Brain microvascular endothelial cell (primary cell): ENCODE results near the gene WASF3.

Source experiments
- DNase-seq: peaks from one replicate; pipeline ENCODE4 v3.0.0-alpha.2; 2020
- H3K27ac ChIP-seq: fragments of 250-450 bp; sonication (Bioruptor Pico); 2 replicates; pipeline ENCODE4 v1.5.1; 2020; ENCODE audit warnings: mild to moderate bottlenecking, moderate library complexity
- H3K27me3 ChIP-seq: fragments of 250-450 bp; sonication (Bioruptor Pico); replicated peaks from 2 replicates; pipeline ENCODE4 v1.5.1; 2020; ENCODE audit warnings: mild to moderate bottlenecking
- H3K36me3 ChIP-seq: fragments of 250-450 bp; sonication (Bioruptor Pico); replicated peaks from 2 replicates; pipeline ENCODE4 v1.5.1; 2020; ENCODE audit warnings: mild to moderate bottlenecking
- H3K4me3 ChIP-seq: 2 replicates; pipeline ENCODE4 v1.5.1; 2011; ENCODE audit warnings: low read depth, mild to moderate bottlenecking, control low read depth, low read length, moderate library complexity
- in situ Hi-C: cut with HindIII; loops from 2 replicates; pipeline ENCODE4 v1.10.0; 2017; ENCODE audit warnings: low sequenced_read_pairs, low pct_ligation_motif_present
- TF ChIP-seq, protein P1 (sequence below): IDR thresholded peaks from 2 replicates; pipeline ENCODE4 v1.5.1; 2011; ENCODE audit warnings: low read depth, mild to moderate bottlenecking, moderate library complexity, low read length, control low read depth, inconsistent platforms; ENCODE audit errors: missing control alignments

WASF3 gene

GRCh38 chr13:26653310-26653709 lies 95.8 kb downstream of the WASF3 start:
- Histone ChIP-seq H3K4me3 (no peak overlapping the region), H3K36me3 (no peaks in the 10 kb centered on the region), H3K27me3 (no peaks in the 10 kb centered on the region), H3K27ac (no peak overlapping the region)
- TF ChIP-seq, protein P1, sequence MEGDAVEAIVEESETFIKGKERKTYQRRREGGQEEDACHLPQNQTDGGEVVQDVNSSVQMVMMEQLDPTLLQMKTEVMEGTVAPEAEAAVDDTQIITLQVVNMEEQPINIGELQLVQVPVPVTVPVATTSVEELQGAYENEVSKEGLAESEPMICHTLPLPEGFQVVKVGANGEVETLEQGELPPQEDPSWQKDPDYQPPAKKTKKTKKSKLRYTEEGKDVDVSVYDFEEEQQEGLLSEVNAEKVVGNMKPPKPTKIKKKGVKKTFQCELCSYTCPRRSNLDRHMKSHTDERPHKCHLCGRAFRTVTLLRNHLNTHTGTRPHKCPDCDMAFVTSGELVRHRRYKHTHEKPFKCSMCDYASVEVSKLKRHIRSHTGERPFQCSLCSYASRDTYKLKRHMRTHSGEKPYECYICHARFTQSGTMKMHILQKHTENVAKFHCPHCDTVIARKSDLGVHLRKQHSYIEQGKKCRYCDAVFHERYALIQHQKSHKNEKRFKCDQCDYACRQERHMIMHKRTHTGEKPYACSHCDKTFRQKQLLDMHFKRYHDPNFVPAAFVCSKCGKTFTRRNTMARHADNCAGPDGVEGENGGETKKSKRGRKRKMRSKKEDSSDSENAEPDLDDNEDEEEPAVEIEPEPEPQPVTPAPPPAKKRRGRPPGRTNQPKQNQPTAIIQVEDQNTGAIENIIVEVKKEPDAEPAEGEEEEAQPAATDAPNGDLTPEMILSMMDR, result no peak
- DNase-seq, result peak; percentile 13
- in situ Hi-C loops, result no loop called here

- DNase-seq, result no peak
- in situ Hi-C loops, result no loop called here
- H3K36me3 ChIP-seq, result no peaks in the 10 kb centered on the region
- no peak overlapping the region for H3K27ac ChIP-seq
- no peak overlapping the region for H3K4me3 ChIP-seq
- TF ChIP-seq, protein P1, result no peak
- H3K27me3 ChIP-seq, result no peaks in the 10 kb centered on the region
Measured at GRCh38 chr13:26653842-26654241, 96.4 kb downstream of the WASF3 start.

GRCh38 chr13:26656919-26657318 lies 99.4 kb downstream of the WASF3 start:
- H3K27ac ChIP-seq, result no peak overlapping the region
- in situ Hi-C loops, result no loop called here
- H3K36me3 ChIP-seq, result no peaks in the 10 kb centered on the region
- H3K27me3 ChIP-seq, result no peaks in the 10 kb centered on the region
- peak; percentile 29 for DNase-seq
- TF ChIP-seq, protein P1, result peak; percentile 38
- H3K4me3 ChIP-seq, result no peak overlapping the region

- H3K27me3 ChIP-seq, result no peaks in the 10 kb centered on the region
- TF ChIP-seq, protein P1, result no peak
- no peak overlapping the region for H3K4me3 ChIP-seq
- no peak for DNase-seq
- no peaks in the 10 kb centered on the region for H3K36me3 ChIP-seq
- H3K27ac ChIP-seq, result no peak overlapping the region
- in situ Hi-C loops, result no loop called here
Measured at GRCh38 chr13:26658448-26659385, 101.2 kb downstream of the WASF3 start.

- Histone ChIP-seq H3K27ac (no peak overlapping the region), H3K27me3 (no peaks in the 10 kb centered on the region), H3K36me3 (no peaks in the 10 kb centered on the region), H3K4me3 (no peak overlapping the region)
- DNase-seq, result no peak
- TF ChIP-seq, protein P1, result no peak
- in situ Hi-C loops, result no loop called here
Measured at GRCh38 chr13:26660185-26660584, 102.7 kb downstream of the WASF3 start.
